ENCODE measurements around the gene ITCH. TPM values are rescaled to one million over a fixed set of nuclear protein-coding genes. Genes with fewer than 3 reads are reported as not detected.

The ITCH gene
- total RNA-seq, 2 donors from 2014 or later, result 22.4 to 24.4 TPM

DNA sequence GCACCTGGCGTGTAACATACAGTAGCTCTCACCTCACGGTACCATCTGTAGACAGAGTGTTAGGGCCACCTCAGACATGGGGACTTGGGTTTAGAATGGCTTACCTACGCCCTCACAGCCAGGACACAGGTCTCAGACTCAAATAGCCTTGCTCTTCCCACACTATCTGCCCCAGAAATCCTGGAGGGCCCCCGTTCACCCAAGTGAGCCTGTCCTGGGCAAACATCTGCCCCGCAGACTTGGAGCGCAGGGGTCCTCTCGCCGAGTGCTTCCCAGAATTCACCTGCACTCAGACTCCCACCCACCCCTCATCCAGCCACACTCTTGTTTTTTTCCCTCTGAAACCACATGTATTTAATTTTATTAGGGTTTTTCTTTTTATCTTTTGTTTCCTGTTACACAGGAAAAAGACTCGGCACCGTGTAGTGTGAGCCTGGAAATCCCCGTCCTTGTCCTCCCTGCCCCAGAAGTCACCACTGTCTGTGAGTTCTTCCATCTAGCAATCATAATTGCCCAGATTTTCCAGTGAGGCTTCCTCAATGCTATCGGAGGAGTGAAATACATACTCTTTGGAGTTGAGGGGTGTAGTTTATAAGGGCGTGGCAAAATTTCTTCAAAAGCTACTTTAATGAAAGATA is 178.3 kb downstream of the ITCH start:
- DNase-seq (no peak), ATAC-seq (no peak)
- H3K9me3 ChIP-seq, result no peaks in the 10 kb centered on the region
- H3K27ac ChIP-seq, result no peak overlapping the region
- H3K36me3 ChIP-seq (replicated peaks in 1 of 2; ENCODE audit: insufficient read depth in 1 of 2, low read depth in 2 of 2), result peaks cover 0 to 8% of the 10 kb centered on the region in 2 donors
- WGBS, 2 donors, result 82 to 91% methylated on average over 13 of the region's 13 CpGs
- intact Hi-C loops (cut with DNase I), result no loop called here
- H3K27me3 ChIP-seq, result no peaks in the 10 kb centered on the region
- no peaks in the 10 kb centered on the region for H3K4me1 ChIP-seq
- no peak overlapping the region for H3K4me3 ChIP-seq
- TF ChIP-seq POLR2A (IDR thresholded peaks at IDR 0.05), result no peak
- TF ChIP-seq, protein P1, sequence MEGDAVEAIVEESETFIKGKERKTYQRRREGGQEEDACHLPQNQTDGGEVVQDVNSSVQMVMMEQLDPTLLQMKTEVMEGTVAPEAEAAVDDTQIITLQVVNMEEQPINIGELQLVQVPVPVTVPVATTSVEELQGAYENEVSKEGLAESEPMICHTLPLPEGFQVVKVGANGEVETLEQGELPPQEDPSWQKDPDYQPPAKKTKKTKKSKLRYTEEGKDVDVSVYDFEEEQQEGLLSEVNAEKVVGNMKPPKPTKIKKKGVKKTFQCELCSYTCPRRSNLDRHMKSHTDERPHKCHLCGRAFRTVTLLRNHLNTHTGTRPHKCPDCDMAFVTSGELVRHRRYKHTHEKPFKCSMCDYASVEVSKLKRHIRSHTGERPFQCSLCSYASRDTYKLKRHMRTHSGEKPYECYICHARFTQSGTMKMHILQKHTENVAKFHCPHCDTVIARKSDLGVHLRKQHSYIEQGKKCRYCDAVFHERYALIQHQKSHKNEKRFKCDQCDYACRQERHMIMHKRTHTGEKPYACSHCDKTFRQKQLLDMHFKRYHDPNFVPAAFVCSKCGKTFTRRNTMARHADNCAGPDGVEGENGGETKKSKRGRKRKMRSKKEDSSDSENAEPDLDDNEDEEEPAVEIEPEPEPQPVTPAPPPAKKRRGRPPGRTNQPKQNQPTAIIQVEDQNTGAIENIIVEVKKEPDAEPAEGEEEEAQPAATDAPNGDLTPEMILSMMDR (IDR thresholded peaks at IDR 0.05), result no peak

DNA sequence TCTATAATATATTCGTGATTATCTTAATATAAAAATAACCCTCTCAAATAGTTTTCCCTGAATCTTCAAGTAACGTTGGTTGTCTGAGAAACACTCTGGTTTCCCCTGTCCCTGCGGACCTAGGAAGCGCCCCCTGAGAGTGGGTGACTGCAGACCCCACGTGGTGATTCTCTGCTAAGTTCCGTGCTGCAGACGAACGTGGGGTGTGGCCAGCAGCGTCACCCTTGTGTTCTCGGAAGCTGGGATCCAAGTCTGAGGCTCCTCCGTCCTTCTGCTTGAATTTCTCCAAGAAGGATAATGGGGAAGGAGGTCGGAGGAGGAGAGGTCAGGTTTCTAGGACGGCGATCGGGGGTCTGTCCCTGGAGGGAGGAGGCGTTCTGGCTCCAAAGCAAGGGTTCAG is 178.8 kb downstream of the ITCH start:
- H3K4me1 ChIP-seq, result no peaks in the 10 kb centered on the region
- DNase-seq (no peak), ATAC-seq (no peak)
- H3K27me3 ChIP-seq, result no peaks in the 10 kb centered on the region
- TF ChIP-seq, protein P1 (IDR thresholded peaks at IDR 0.05), result no peak
- TF ChIP-seq POLR2A (IDR thresholded peaks at IDR 0.05), result no peak
- no peak overlapping the region for H3K4me3 ChIP-seq
- H3K9me3 ChIP-seq, result no peaks in the 10 kb centered on the region
- intact Hi-C loops (cut with DNase I), result no loop called here
- H3K27ac ChIP-seq, result no peak overlapping the region
- 85 to 87% methylated on average over 16 of the region's 16 CpGs for WGBS, 2 donors
- H3K36me3 ChIP-seq (replicated peaks in 1 of 2; ENCODE audit: insufficient read depth in 1 of 2, low read depth in 2 of 2), result peaks cover 0 to 8% of the 10 kb centered on the region in 2 donors

DNA sequence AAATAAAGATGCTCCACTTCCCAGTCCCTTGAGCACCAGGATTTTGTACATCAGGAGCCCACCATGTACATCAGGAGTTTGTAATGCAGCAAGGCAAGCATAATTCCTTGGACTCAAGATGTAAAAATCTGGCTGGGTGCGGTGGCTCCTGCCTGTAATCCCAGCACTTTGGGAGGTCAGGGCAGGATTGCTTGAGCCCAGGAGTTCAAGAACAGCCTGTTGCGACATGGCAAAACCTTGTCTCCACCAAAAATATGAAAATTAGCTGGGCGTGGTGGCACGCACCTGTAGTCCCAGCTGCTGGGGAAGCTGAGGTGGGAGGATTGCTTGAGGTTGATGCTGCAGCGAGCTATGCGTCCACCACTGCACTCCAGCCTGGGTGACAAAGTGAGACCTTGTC is 179.4 kb downstream of the ITCH start:
- no peaks in the 10 kb centered on the region for H3K27me3 ChIP-seq
- intact Hi-C loops (cut with DNase I), result no loop called here
- DNase-seq (no peak), ATAC-seq (no peak)
- no peaks in the 10 kb centered on the region for H3K9me3 ChIP-seq
- no peak overlapping the region for H3K4me3 ChIP-seq
- TF ChIP-seq, protein P1 (IDR thresholded peaks at IDR 0.05), result no peak
- TF ChIP-seq POLR2A (IDR thresholded peaks at IDR 0.05), result no peak
- H3K4me1 ChIP-seq, result no peaks in the 10 kb centered on the region
- H3K36me3 ChIP-seq (replicated peaks in 1 of 2; ENCODE audit: insufficient read depth in 1 of 2, low read depth in 2 of 2), result peaks cover 0 to 6% of the 10 kb centered on the region in 2 donors
- H3K27ac ChIP-seq, result no peak overlapping the region
- WGBS, 2 donors, result 96 to 97% methylated on average over 6 of the region's 6 CpGs

DNA sequence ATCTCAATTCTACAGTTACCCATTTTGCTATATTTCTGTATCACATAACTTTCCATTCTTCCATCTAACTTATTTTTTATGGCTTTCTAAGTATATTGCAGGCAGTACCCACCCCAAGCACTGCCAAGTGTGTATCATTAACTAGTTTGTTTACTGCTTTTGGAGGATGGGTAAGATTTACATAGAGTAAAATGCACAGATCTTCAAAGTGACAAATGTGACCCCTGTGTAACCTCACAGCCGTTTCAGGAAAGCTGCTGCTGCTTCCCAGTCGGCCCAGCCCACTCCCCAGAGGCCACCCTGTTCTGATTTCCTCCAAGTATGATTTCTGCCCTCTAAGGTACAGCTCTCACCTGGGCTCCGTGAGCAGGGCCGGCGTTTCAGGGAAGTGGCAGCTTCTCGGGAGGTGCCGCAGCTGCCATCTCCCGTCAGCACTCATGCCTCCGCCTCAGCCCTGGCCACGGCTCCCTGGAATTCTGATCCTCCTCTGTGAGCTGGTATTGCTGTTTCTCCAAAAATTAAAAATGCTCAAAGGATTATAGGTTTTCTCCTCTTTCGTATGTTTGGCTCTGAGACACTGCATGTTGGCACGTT is 180.5 kb downstream of the ITCH start:
- TF ChIP-seq, protein P1 (IDR thresholded peaks at IDR 0.05), result no peak
- TF ChIP-seq POLR2A (IDR thresholded peaks at IDR 0.05), result no peak
- ATAC-seq, result no peak
- DNase-seq, result no peak
- intact Hi-C loops (cut with DNase I), result no loop called here
- Histone ChIP-seq H3K4me3 (no peak overlapping the region), H3K27me3 (no peaks in the 10 kb centered on the region), H3K36me3 (replicated peaks in 1 of 2; ENCODE audit: insufficient read depth in 1 of 2, low read depth in 2 of 2) (peaks cover 0 to 6% of the 10 kb centered on the region in 2 donors), H3K4me1 (no peaks in the 10 kb centered on the region), H3K9me3 (no peaks in the 10 kb centered on the region), H3K27ac (no peak overlapping the region)
- 73 to 76% methylated on average over 7 to 12 of the region's 12 CpGs for WGBS, 2 donors

Measured in body of pancreas (tissue), 4 donors.